Ovary (tissue), 3 donors: Measurements from ENCODE around the gene TTLL9.

Experiments
- CTCF ChIP-seq, 3 donors: fragments of 450-650 bp in 2 of 3; fragments of 200-600 bp in 1 of 3; IDR thresholded peaks; one replicate each; pipeline versions ENCODE4 v1.5.1 to v1.8.0; 2016 to 2022; ENCODE audit warnings: antibody characterized with exemption in 3 of 3, mild to moderate bottlenecking in 1 of 3
- EP300 ChIP-seq: sonication (generic); formaldehyde crosslinking; IDR thresholded peaks from one replicate; pipeline ENCODE4 v1.6.1; 2017; ENCODE audit warnings: antibody characterized with exemption
- donor health status: DM: no; HTN: no; CAD: no.

GRCh38 chr20:31934968-31935764 lies 64.7 kb downstream of the TTLL9 start:
- no peak for TF ChIP-seq CTCF (IDR thresholded peaks at IDR 0.05)
- TF ChIP-seq EP300, result no peak
